Heart right ventricle (tissue), 16 donors: Measurements from ENCODE around the gene SPTA1. TPM values are rescaled to one million over a fixed set of nuclear protein-coding genes. Genes with fewer than 3 reads are reported as not detected.

ENCODE experiments used
- ATAC-seq, 8 donors: fragments of 200-7000 bp; cut with Tn5 transposase; one replicate each; pipeline ENCODE4 v1.9.1; 2020; ENCODE audit warnings: mild to moderate bottlenecking in 8 of 8, moderate library complexity in 8 of 8, moderate number of reproducible peaks in 1 of 8
- DNase-seq, 2 donors: peaks; one replicate each; pipeline ENCODE4 v3.0.0-alpha.2; 2020
- H3K27ac ChIP-seq, 10 donors: fragments of 200-600 bp; sonication (generic) in 2 of 10; one replicate each; pipeline versions ENCODE4 v1.5.0 to v1.8.0; 2020 to 2022; ENCODE audit warnings: mild to moderate bottlenecking in 3 of 10
- H3K27me3 ChIP-seq, 7 donors: fragments of 200-600 bp; one replicate each; pipeline ENCODE4 v1.8.0; 2021 to 2022; ENCODE audit warnings: mild to moderate bottlenecking in 2 of 7
- H3K36me3 ChIP-seq, 9 donors: fragments of 200-600 bp; sonication (generic) in 1 of 9; one replicate each; pipeline versions ENCODE4 v1.5.0 to v1.8.0; 2020 to 2022; ENCODE audit warnings: mild to moderate bottlenecking in 2 of 9
- H3K4me1 ChIP-seq, 9 donors: fragments of 200-600 bp; sonication (generic) in 1 of 9; one replicate each; pipeline versions ENCODE4 v1.5.0 to v1.8.0; 2020 to 2022; ENCODE audit warnings: mild to moderate bottlenecking in 4 of 9
- H3K4me3 ChIP-seq, 10 donors: fragments of 200-600 bp; sonication (generic) in 2 of 10; one replicate each; pipeline versions ENCODE4 v1.5.0 to v1.8.0; 2020 to 2022; ENCODE audit warnings: mild to moderate bottlenecking in 7 of 10, moderate library complexity in 2 of 10
- H3K9me3 ChIP-seq, 11 donors: fragments of 200-600 bp in 10 of 11; sonication (generic) in 2 of 11; one replicate each; pipeline versions ENCODE4 v1.5.0 to v1.8.0; 2013 to 2022; ENCODE audit warnings: mild to moderate bottlenecking in 2 of 11, control low read depth in 1 of 11, moderate library complexity in 1 of 11
- WGBS, 2 donors: extraction: QIAGEN DNeasy Blood & Tissue Kit; methylation state at CpG; one replicate each; pipeline ENCODE4 v1.1.7; 2013; ENCODE audit warnings: inconsistent platforms in 1 of 2; 5-methylcytosine and 5-hydroxymethylcytosine counted together
- intact Hi-C, 10 donors: fragments of 100-400 bp; cut with DNase I; formaldehyde crosslinking; loops; one replicate each; pipeline versions ENCODE4 v1.11.1 to v1.14.2; 2022
- polyA plus RNA-seq, 2 donors: library from polyadenylated mRNA; stranded (reverse); fragments of 200-250 nt; gene quantifications; one replicate each; pipeline ENCODE4 v1.2.3, GENCODE V29; 2013
- total RNA-seq, 10 donors: library from RNA; stranded (reverse); fragmentation: NEBNext Ultra II Directional in 3 of 10; extraction: Animal tissue kit (Norgen Biotek cat#: 25700) in 3 of 10; gene quantifications; one replicate each; pipeline versions ENCODE4 v1.2.1 to v1.2.4, GENCODE V29; 2021 to 2023
- TF ChIP-seq, protein P1 (sequence below), 9 donors: fragments of 200-600 bp; sonication (generic) in 2 of 9; IDR thresholded peaks; one replicate each; pipeline versions ENCODE4 v1.5.0 to v1.8.0; 2021 to 2022; ENCODE audit warnings: antibody characterized with exemption in 9 of 9, mild to moderate bottlenecking in 5 of 9, moderate library complexity in 1 of 9
- donor health status: Arrhythmogenic right ventricular cardiomyopathy.
- donor health status: ischemic (EF 13 %, LVEDD 7.1; RV severe dilation, severe dysfunction).
- donor health status: healthy with polysubstance abuse.
- donor health status: DM: no; HTN: yes; CAD: no.
- donor health status: DM: no; HTN: no; CAD: no.
- donor health status: ischemic (EF 25% LVEDD 6.9; RV normal size, moderate dysfunction).
- donor health status: ischemic (EF 25% LVEDD 5.7; RV mildly dilated, moderate dysfunction).
- donor health status: healthy.
- donor health status: DM: yes; HTN: yes; CAD: no.
- donor health status: Ischemic cardiomyopathy.
- donor health status: ischemic (EF 35%, LVEDD 5.7; RV mildly dilated, moderate dysfunction).
- donor health status: nonischemic (EF 11% LVEDD 7.7; RV severe dilation, severe dysfunction).
- donor health status: DM: yes; HTN: yes; CAD: no.
- donor health status: PGD.
- donor health status: ischemic (EF 29% LVEDD 5.4; RV normal size, mild dysfunction).
- donor health status: nonischemic (EF 23%, LVEDD 6.1; RV moderate dilation, normal function).

The SPTA1 gene
- total and polyA plus RNA-seq, 12 donors = 0.03 to 1.2 (median 0.05) TPM; not detected in 7

- WGBS, 2 donors = 84 to 88% methylated on average over 4 of the region's 4 CpGs
- intact Hi-C loops = no loop called here
- H3K4me3 ChIP-seq = no peak overlapping the region
- TF ChIP-seq, protein P1, sequence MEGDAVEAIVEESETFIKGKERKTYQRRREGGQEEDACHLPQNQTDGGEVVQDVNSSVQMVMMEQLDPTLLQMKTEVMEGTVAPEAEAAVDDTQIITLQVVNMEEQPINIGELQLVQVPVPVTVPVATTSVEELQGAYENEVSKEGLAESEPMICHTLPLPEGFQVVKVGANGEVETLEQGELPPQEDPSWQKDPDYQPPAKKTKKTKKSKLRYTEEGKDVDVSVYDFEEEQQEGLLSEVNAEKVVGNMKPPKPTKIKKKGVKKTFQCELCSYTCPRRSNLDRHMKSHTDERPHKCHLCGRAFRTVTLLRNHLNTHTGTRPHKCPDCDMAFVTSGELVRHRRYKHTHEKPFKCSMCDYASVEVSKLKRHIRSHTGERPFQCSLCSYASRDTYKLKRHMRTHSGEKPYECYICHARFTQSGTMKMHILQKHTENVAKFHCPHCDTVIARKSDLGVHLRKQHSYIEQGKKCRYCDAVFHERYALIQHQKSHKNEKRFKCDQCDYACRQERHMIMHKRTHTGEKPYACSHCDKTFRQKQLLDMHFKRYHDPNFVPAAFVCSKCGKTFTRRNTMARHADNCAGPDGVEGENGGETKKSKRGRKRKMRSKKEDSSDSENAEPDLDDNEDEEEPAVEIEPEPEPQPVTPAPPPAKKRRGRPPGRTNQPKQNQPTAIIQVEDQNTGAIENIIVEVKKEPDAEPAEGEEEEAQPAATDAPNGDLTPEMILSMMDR (IDR thresholded peaks at IDR 0.05) = no peak
- H3K27me3 ChIP-seq = no peaks in the 10 kb centered on the region
- no peaks in the 10 kb centered on the region for H3K9me3 ChIP-seq
- DNase-seq = no peak
- H3K4me1 ChIP-seq = no peaks in the 10 kb centered on the region
- no peak for ATAC-seq
- H3K27ac ChIP-seq = no peak overlapping the region
- no peaks in the 10 kb centered on the region for H3K36me3 ChIP-seq
Observed at GRCh38 chr1:158730453-158730852, 43.9 kb upstream of the SPTA1 start.

DNA sequence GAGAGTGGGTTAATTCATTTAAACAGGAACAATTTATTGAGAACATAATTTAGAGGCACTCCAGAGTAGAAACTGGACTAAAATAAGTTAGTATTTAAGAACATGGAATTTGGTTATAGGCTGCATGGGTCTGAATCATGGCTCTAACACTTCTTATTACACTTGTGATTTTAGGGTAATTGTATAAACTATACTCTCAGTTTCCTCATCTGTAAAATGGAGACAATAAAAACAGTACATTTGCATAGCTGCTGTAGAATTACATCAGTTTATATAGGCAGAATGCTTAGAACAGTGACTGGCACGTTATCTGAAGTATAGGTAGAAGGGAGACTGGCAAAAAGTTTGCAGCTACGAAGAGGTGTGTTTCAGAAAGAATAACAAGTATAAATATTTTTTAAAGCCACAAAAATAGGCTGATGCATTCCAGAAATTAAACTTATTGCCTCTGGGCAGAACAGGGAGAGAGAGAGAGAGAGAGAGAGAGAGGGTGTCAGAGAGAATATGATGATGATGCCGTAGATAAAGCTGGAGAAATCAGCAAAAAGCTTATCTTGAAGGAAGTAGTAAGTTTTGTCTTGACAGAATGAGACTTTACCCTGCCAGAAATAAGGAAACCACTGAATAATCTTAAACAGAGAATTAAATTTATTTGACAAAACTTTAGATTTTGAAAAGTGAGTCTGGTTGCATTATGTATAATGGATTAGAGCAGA lies 42.2 kb upstream of the SPTA1 start:
- H3K27ac ChIP-seq = no peak overlapping the region
- no peak for ATAC-seq

GRCh38 chr1:158724442-158724841 lies 37.9 kb upstream of the SPTA1 start:
- TF ChIP-seq, protein P1 (IDR thresholded peaks at IDR 0.05) = no peak
- WGBS, 2 donors = 91 to 93% methylated on average over 5 of the region's 5 CpGs
- ATAC-seq (no peak), DNase-seq (no peak)
- Histone ChIP-seq H3K9me3 (no peaks in the 10 kb centered on the region), H3K4me1 (no peaks in the 10 kb centered on the region), H3K4me3 (no peak overlapping the region), H3K36me3 (no peaks in the 10 kb centered on the region), H3K27ac (no peak overlapping the region), H3K27me3 (no peaks in the 10 kb centered on the region)
- intact Hi-C loops = no loop called here

More for the DNA sequence above, 42.2 kb upstream of the SPTA1 start:
- no peak for DNase-seq
- Histone ChIP-seq H3K4me3 (no peak overlapping the region), H3K4me1 (no peaks in the 10 kb centered on the region), H3K36me3 (no peaks in the 10 kb centered on the region), H3K9me3 (no peaks in the 10 kb centered on the region), H3K27me3 (no peaks in the 10 kb centered on the region)
- intact Hi-C loops = no loop called here
- TF ChIP-seq, protein P1 (IDR thresholded peaks at IDR 0.05) = no peak
- WGBS, 2 donors = 69 to 72% methylated on average over 3 of the region's 3 CpGs

- ATAC-seq (no peak), DNase-seq (no peak)
- TF ChIP-seq, protein P1 (IDR thresholded peaks at IDR 0.05) = no peak
- WGBS, 2 donors = 68 to 71% methylated on average over 2 of the region's 2 CpGs
- Histone ChIP-seq H3K4me3 (no peak within 1 kb of the TSS), H3K36me3 (no peaks in the 10 kb centered on the region), H3K4me1 (no peaks in the 10 kb centered on the region), H3K27ac (no peak within 1 kb of the TSS), H3K9me3 (no peaks in the 10 kb centered on the region), H3K27me3 (no peaks in the 10 kb centered on the region)
- intact Hi-C loops = no loop called here
Observed at GRCh38 chr1:158720620-158721019, 34.1 kb upstream of the SPTA1 start, which contains the start of gene OR6K3. Gene OR6K3, minus strand, starts transcription at chr1:158720720. Its CDS starts 2,605 bp downstream, at chr1:158718115.
